GM21367 (cell line): Measurements from ENCODE around the gene ROR1.

Experiments used
- ATAC-seq: cut with Tn5 transposase; IDR thresholded peaks from one replicate; pipeline ENCODE4 v1.9.1; 2021; ENCODE audit not compliant: unreplicated experiment

ROR1 gene

DNA sequence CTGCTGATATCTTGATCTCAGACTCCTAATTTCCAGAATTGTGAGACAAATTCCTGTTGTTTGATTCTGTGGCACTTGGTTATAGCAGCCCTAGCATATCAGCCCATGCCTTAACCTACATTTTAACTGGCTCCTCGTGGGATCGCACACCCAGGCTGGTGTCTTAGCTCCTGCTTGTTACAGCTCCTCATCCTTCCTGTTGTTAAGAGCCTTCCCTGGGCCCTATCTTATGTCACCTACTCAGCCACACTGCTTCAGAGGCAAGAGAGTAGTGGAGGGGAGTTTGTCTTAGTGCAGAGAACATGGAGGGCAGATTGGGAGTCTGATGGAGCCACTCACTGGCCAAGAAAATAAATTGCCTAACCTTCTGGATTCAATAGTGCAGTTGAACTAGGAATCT is 131.0 kb downstream of the ROR1 start:
- no peak for ATAC-seq

DNA sequence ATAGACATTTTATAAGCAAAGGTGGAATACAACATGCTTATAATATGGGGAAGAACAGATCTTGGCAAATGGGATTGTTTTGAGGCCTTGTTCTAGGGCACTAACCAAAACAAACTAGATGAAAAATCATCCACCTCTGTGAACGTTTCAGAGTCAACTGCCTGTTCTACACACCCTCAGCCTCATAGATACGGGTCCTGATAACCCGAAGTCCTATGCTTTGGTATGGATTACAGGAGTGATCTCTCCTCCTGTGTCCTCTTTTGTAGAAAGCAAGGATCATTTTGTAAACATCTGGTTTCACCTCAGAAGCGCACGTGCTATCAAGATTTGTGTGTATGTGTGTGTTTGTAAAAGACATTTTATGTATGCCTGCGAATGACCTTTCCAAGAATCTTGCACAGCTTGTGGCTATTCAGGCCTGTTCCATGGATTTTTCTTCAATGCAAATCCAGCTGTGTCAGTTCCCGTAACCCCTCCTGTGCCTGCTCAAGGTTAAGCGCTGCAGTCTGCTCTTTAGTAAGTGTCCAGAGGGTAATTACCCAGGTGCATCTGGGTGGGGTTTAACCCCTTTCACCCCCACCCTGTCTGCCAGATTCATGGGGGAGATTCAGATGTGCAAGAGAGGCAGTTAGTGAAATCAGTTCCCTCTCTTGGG is 132.4 kb downstream of the ROR1 start:
- no peak for ATAC-seq

DNA sequence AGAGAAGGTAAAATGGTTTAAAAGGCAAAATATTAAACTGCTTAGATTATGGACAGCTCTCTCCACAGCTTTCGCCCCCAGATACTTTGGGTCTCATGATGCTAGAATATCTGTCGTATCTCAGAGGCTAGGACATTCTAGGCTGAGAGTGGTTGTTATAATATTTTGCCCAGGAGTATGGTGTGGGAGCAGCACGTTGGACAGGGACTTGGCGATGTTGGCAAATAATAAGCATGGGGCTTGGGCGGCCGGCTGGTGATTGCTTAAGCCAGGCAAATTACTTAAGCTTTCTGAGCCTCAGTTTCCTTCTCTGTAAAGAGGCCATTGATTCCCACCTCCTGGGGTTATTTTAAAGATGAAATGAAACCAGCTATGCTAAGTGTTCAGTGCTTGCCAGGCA is 133.2 kb downstream of the ROR1 start:
- ATAC-seq = no peak

DNA sequence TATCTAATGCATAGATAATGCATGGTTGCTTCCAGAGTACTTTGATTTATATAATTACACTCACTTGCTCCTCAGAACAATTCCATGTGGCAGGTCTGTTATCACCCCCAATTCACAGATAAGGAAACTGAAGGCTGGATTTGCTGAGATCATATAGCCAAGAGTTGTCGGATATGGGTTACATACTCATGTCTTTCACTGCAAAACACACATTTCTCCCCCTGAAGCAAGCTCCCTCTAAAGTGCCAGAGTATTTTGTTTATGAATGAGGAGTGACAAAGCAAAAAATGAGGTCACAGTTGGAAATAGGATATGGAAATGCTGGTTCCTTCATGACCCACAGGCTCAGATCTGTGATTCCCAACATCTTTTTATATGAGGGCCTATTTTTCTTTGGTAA is 134.2 kb downstream of the ROR1 start:
- no peak for ATAC-seq

DNA sequence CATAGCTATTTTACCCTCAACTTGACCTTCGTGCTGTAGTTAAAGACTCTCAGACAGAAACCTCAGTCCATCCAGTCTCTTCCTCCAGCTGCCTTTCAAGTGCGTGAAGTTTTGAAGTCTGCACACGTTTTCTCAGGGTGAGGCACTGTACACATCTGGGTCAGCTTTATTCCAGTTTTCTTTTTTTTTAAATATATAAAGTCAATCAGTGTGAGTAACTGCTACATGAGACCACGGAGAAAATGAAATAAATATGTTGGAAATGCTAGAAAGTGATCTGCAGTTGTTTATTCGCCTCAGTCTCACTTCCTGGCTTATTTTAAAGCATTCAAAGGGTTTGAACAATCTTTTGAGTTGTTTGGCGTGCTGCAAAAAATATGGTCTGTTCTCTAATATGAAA is 135.7 kb downstream of the ROR1 start:
- no peak for ATAC-seq

DNA sequence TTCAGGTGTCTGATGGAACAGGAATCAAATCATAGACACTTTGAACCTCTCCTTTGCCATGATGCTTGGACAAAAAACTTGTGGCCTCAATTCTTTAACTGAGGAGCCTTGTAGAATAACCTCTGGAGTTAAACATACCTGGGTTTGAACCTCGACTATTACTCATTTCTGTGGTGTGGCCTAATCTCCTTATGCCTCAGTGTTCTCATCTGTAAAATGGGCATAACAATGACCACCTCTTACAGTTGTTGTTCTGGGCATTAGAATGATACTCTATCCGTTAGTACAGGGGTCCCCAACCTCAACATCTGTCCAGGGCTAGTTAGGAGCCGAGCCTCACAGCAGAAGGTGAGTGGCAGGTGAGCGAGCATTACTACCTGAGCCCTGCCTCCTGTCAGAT is 137.2 kb downstream of the ROR1 start:
- ATAC-seq = no peak

DNA sequence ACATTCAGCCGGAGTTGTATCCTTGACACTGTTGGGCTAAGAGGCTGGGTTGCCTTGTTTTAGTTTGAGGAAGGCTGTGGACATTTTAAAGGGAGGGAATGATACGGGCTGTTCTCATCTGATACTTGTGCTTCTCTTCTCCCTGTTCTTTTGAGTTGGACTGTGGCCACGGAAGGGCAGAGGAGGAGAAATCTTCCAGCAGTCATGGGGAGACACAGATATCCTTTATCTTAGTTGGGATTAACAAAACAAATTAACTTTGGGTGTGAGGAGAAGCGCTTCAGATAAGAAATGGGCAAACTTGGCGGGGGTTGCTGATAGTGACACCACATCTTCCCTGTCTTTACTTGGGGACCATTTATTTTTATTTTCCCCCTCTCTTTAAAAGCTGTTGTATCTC is 138.8 kb downstream of the ROR1 start:
- ATAC-seq = no peak

DNA sequence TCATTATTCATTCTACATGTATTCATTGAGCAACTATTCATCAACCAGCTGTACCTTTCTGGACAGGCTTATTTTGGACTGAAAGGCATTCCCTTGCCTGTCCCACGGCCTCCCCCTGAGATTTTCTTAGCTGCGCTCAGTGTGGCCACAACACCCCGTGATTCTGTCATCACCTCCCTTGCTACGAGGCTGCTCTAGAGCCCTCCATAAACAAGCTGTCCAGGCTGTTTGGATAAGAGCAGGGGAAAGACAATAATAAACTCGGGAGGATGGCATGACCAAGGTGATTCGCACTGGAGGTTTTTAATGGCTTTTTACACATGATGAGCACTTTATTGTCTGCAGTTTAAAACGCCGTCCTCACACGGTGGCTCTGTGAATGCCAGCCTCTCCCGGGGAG is 139.7 kb downstream of the ROR1 start:
- ATAC-seq = no peak

DNA sequence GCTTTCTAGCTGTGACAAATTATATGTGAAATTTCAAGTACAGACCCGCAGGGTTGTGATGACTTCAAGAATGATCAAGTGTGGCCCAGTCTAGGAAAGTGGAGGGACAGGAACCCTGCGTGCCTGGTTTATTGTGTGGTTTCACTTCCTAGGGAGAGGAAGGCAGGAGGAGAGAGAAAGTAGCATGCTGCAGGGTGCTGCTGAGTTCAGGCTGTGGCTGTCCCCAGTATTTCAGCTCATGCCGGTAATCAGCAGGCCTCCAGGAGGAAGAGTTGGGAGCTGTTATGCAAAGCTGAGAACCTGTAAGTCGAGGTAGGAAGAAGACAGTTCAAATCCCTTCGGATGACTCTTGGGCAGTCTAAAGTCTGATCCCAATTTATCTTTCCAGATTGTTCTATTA is 140.4 kb downstream of the ROR1 start:
- ATAC-seq = no peak

DNA sequence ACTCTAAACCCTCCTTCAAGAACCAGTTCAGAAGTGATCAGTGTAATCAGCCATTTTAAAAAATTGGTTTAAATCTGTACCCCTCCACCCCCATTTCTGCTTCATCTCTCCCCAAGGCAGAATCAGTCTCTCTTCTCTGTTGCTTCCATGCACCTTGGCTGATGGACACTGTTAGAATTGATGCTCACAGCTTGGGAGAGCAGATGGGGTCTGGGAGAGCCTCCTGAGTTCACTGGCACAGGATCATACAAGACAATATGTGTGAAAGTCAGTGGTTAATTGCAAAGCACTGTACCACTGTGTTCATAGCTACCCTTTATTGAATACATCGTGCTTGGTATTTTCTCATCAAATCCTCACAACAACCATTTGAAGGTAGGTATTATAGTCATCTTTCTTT is 140.9 kb downstream of the ROR1 start:
- no peak for ATAC-seq

DNA sequence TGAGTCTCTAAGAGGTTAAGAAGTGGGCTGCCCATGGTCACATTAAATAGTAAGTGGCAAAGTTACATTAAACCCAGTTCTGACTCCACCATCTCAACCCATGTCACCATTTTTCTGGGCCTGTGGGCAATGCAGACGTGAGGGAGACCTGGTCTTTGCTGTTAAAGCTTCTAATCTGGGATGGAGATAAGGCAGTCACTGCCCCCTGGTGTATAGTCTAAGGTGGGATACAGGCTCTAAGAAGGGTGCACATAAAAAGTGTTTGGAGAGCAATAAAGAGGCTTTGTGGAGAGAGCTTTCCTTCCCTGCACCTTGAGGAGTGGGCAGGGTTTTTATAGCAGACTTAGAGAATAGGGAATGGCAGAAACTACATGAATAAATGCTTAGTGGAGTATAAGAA is 141.3 kb downstream of the ROR1 start:
- ATAC-seq = no peak

DNA sequence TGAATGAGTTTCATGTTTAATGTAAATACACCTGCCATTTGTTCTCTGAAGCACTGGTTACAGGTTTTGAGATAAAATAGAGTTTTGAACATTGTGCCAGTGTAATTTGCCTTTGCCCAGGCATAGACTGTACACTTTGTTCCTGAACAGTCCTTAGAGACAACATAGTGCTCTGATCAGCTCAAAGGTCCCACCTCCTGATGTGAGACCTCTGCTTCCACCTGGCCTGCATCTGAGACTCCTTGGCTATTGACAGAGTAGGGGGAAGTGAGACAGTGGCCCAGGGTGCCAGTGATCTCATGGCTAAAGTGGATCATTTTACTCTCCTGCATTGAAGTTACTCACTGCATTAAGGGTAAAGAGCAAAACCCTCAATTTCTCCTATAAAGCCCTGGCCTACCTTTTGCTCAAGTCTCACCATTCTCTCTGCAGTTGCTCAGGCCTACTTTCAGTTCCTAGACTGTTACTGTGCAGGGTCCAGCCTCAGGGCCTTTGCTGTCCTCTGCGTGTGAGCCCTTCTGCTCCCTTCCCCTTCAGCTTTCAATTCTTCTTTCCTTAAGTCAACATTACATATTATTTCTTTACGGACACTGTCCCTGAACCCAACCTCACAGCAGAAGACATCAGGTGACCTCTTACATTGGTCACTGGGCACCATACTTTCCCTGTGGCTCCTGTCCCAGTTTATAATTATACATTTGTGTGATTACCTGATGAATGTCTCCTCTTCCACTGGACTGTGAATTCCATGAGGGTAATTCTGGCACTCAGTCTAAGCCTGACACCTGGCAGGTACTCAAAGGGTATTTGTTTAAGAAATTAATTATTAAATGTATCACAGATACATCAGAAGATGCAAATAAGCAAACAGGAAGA is 142.9 kb downstream of the ROR1 start:
- ATAC-seq = no peak

DNA sequence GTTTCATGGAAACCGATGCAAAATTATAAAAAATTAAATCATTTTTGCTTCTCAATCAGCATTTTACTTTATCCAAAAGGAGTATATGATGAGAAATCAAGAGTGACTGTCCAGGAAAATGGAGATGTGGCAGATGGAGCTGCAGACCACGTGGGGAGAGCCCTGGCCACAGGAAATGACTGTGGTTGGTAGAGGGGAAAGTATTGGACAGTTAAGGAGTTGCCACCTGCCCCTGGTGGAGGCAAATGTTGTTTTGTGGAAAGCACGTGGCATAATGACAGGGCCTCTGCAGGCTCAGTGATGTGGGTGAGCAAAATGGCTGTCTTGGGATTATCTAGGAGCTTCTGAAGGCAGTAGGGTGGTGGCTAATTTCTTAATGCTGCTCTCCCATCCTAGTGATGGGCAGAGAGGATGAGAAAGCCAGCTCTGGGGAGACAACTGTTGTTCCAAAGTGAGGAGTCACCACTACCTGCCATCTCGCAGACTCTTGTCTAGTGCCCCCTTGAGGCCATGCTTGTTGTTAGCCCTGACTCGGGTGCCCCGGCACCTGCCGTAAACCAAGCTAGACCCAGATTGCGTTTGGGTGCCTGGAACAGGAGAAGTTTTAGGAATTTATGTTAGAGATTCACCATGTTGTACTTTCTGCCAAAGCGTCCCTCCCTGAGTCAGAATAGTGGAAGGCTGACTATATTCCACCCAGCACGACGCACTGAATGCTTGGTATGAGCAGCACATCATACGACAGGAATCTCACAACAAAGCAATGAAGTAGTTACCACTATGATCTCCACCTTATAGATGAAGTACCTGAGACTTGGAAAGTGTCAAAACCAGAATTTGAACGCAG is 144.0 kb downstream of the ROR1 start:
- no peak for ATAC-seq

DNA sequence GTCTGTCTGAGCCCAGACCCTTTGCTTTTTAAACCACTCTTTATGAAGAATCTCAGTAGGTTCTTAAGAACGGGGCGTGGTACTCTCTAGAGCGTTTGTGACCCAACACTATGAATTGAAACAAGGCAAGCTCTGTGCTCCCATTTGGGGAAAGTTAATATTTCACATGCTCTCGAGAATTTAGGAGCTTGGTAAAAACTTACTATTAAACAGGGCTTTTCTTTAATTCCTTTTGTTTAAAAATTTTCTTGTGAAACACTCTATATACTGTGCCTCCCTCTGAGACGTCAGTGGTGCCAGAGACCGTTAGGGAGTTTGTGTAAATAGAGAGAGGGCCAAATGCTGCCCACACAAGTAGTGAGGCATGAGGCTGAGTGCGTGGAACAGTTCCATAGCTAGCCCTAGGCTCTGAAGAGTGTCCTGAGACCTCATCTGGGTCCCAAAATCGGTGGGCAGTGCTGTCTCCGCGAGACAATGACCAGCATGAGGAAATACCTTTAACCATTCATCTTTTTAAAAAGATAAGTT is 144.7 kb downstream of the ROR1 start:
- no peak for ATAC-seq

DNA sequence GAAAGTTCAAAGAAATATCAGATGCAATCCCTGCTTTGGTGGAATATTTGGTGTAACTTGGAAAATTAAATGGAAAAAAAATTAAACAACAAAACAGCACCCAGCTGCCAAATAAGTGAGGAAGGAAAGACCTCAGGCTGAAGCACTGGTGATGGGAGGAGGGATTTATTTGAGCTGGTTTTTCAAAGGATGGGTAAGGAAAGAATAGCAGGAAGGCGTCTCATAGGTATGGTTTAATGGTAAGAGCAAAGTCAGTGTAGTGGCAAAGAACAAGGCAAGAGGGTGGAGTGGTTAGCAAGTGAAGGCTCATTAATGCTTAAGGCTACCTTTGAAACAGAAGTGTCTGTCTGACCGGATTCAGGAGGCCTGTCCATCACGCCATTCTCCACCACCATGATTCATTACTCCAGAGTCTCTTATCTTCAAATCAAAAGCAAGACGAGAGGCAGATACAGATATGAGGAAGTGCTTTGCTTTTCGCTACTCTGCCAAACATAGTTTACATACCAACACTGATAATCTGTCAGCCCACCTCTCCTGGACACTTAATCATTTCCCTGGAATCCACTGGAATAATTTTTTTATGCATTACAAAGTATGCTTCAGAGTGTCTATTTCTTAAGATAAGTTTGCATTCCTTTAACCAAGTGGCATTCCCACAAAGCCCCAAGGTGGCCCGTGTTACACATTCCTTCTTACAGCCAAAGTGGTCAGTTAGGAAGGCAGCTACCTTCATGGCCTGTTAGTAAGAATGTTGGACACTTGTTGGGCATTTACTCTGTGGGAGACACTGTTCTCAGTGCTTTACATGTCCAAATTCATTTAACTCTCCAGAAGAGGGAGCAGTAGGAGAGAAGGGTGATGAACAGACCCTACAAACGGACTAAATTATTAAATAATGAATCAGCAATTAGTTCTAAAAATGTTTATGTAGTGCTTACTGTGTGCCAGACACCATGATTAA is 146.6 kb downstream of the ROR1 start:
- ATAC-seq = no peak

DNA sequence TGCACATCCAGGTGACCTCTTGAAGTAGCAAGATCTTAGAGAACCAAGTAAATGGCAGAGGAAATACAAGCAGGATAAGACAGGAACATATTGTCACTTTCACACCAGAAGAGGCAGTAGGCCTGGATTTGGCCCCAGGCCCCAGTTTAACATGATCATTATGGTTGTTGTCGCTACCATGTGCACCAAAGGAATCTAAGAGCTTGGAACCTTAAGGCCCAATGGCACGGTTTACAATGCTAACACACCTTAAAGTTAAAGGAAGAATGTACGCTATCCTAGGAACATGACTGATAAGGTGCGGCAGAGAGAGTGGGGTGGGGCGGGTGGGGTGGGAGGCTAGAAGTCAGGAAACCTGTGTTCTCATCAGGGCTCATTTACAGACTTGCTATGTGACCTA is 147.5 kb downstream of the ROR1 start:
- no peak for ATAC-seq

DNA sequence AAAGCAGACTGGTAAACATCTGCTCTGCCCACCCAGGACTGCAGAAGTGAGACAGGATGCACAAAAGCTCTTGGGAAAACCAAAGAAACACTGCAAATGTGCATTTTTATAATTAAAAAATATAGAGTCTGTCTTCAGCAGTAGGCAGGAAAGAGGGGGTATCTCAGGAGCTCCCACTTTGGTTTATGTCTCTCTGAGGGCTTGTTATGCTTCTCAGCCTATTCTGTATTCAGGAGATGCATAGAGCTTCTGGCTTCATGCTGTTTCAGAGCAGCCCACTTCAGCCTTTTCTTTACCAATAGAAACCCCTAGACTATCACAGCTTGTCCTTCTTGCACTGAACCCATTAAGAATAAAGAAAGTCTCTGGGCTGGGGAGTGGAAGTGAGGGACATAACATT is 148.0 kb downstream of the ROR1 start:
- ATAC-seq = no peak

DNA sequence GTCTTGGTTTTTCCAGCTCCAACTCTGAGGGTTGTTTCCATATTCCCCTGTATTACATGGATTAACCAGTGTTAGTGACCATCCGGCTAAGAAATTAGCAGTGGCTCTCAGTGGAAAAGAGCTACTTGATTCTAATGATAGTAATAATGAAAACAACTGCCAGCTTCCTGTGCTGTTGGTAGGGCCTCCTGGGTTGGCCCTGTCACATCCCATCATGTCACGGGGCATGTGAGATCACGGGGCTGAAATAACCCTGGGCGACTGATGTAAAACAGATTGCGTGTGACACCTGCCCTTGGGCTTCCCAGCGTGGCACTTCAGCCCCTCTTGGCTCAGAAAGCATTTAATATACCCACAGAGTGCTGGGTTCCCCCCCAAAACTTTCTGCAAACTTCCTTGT is 149.0 kb downstream of the ROR1 start:
- ATAC-seq = no peak

DNA sequence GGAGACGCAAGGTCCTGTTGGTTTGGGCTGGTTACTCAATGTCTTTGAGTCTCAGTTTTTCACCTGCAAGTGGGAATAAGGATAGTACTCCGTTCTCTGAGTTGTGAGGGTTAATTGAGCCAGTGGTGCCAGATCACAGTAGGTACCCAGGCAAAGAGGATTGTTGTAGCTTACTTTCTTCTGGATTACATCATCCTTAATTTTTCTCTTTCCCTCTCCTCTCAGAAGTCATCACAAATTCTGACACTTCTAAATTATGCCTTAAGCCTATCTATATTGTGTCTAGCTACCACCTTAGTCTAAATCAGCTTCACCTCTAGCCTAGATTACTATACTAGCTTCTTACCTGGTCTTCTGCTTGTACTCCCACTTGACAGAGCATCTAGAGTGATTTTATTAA is 149.5 kb downstream of the ROR1 start:
- no peak for ATAC-seq

DNA sequence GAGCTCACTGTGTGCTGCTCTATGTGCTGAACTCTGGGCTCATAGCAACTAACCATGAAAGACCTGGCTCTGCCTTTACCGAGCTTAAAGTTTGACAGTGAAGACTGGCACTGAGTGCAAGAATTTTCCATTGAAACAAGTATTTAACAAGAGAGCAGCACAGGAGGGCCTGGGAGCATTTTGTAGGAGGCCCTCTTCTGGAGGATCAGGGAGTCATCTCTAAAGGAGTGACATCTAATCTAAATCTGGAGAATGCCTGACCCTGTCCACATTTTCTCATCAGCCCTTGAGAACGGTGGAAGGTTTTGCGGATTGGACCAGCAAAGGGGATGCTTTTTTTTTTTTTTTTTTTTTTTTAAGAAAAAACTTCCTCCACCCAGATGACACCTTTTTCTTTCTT is 150.8 kb downstream of the ROR1 start:
- no peak for ATAC-seq
